ENCODE results near the gene TCF12. TPM values are rescaled to one million over a fixed set of nuclear protein-coding genes. Genes with fewer than 3 reads are reported as not detected.

Gene TCF12
- total RNA-seq, 1 donor from 2014 or later: 33.2 TPM

- Histone ChIP-seq H3K27me3 (ENCODE audit: control insufficient read depth, insufficient read depth, low read length) (no peaks in the 10 kb centered on the region), H3K4me3 (ENCODE audit: low read depth, low read length) (no peak overlapping the region), H3K36me3 (ENCODE audit: control insufficient read depth, insufficient read depth, low read length) (peaks cover 2% of the 10 kb centered on the region)
- no peak for DNase-seq (ENCODE audit: low read depth)
- TF ChIP-seq CTCF (IDR thresholded peaks at IDR 0.05; ENCODE audit: insufficient read depth, low read length, severe bottlenecking): no peak
- no peak for FAIRE-seq
Observed at GRCh38 chr15:57229051-57229450, 310.6 kb downstream of the TCF12 start.

- FAIRE-seq: no peak
- no peak for TF ChIP-seq CTCF (IDR thresholded peaks at IDR 0.05; ENCODE audit: insufficient read depth, low read length, severe bottlenecking)
- peaks cover 4% of the 10 kb centered on the region for H3K36me3 ChIP-seq (ENCODE audit: control insufficient read depth, insufficient read depth, low read length)
- DNase-seq (ENCODE audit: low read depth): no peak
- H3K27me3 ChIP-seq (ENCODE audit: control insufficient read depth, insufficient read depth, low read length): no peaks in the 10 kb centered on the region
- no peak overlapping the region for H3K4me3 ChIP-seq (ENCODE audit: low read depth, low read length)
Observed at GRCh38 chr15:57231559-57231958, 313.1 kb downstream of the TCF12 start.

GRCh38 chr15:57234156-57234555, 315.7 kb downstream of the TCF12 start:
- DNase-seq (ENCODE audit: low read depth): no peak
- no peak for FAIRE-seq
- Histone ChIP-seq H3K4me3 (ENCODE audit: low read depth, low read length) (no peak overlapping the region), H3K27me3 (ENCODE audit: control insufficient read depth, insufficient read depth, low read length) (no peaks in the 10 kb centered on the region), H3K36me3 (ENCODE audit: control insufficient read depth, insufficient read depth, low read length) (peaks cover 4% of the 10 kb centered on the region)
- no peak for TF ChIP-seq CTCF (IDR thresholded peaks at IDR 0.05; ENCODE audit: insufficient read depth, low read length, severe bottlenecking)

- no peak overlapping the region for H3K4me3 ChIP-seq (ENCODE audit: low read depth, low read length)
- no peak for FAIRE-seq
- no peak for TF ChIP-seq CTCF (IDR thresholded peaks at IDR 0.05; ENCODE audit: insufficient read depth, low read length, severe bottlenecking)
- H3K27me3 ChIP-seq (ENCODE audit: control insufficient read depth, insufficient read depth, low read length): no peaks in the 10 kb centered on the region
- DNase-seq (ENCODE audit: low read depth): no peak
- peaks cover 4% of the 10 kb centered on the region for H3K36me3 ChIP-seq (ENCODE audit: control insufficient read depth, insufficient read depth, low read length)
Observed at GRCh38 chr15:57235186-57235585, 316.7 kb downstream of the TCF12 start.

- FAIRE-seq: no peak
- H3K36me3 ChIP-seq (ENCODE audit: control insufficient read depth, insufficient read depth, low read length): peaks cover 4% of the 10 kb centered on the region
Observed at GRCh38 chr15:57235873-57236272, 317.4 kb downstream of the TCF12 start.

More at GRCh38 chr15:57235873-57236272, 317.4 kb downstream of the TCF12 start:
- DNase-seq (ENCODE audit: low read depth): no peak
- Histone ChIP-seq H3K27me3 (ENCODE audit: control insufficient read depth, insufficient read depth, low read length) (no peaks in the 10 kb centered on the region), H3K4me3 (ENCODE audit: low read depth, low read length) (no peak overlapping the region)
- TF ChIP-seq CTCF (IDR thresholded peaks at IDR 0.05; ENCODE audit: insufficient read depth, low read length, severe bottlenecking): no peak

All from bronchial epithelial cell (primary cell).